ENCODE measurements around the gene ULBP1.
"Not testable (repeated sequence)": the region's sequence is repeated elsewhere in the genome, so short reads cannot be mapped to it uniquely, and the experiment has no call there.

The ULBP1 gene

GRCh38 chr6:149995235-149995750 is 31.6 kb downstream of the ULBP1 start:
- no peak for DNase-seq (ENCODE audit: low read depth, low spot score)
- H3K4me3 ChIP-seq (ENCODE audit: low read length), result no peak overlapping the region

GRCh38 chr6:149995971-149996370 is 32.2 kb downstream of the ULBP1 start:
- H3K4me3 ChIP-seq (ENCODE audit: low read length), result no peak overlapping the region
- no peak for DNase-seq (ENCODE audit: low read depth, low spot score)

GRCh38 chr6:149999636-150000035 is 35.9 kb downstream of the ULBP1 start:
- no peak overlapping the region for H3K4me3 ChIP-seq (ENCODE audit: low read length)
- no peak for DNase-seq (ENCODE audit: low read depth, low spot score)

GRCh38 chr6:150001295-150002008 is 37.7 kb downstream of the ULBP1 start:
- DNase-seq (ENCODE audit: low read depth, low spot score), result no peak
- H3K4me3 ChIP-seq (ENCODE audit: low read length), result no peak overlapping the region

- DNase-seq (ENCODE audit: low read depth, low spot score), result no peak
- H3K4me3 ChIP-seq (ENCODE audit: low read length), result no peak overlapping the region
Measured at GRCh38 chr6:150002710-150003109, 39.0 kb downstream of the ULBP1 start.

GRCh38 chr6:150003599-150003998 is 39.9 kb downstream of the ULBP1 start:
- not testable (repeated sequence) for DNase-seq (ENCODE audit: low read depth, low spot score); H3K4me3 ChIP-seq (ENCODE audit: low read length)

GRCh38 chr6:150004101-150004782 is 40.5 kb downstream of the ULBP1 start:
- peak; percentile 57 for DNase-seq (ENCODE audit: low read depth, low spot score)
- H3K4me3 ChIP-seq (ENCODE audit: low read length), result peak overlapping the region; percentile 80

- H3K4me3 ChIP-seq (ENCODE audit: low read length), result peak overlapping the region; percentile 80
- DNase-seq (ENCODE audit: low read depth, low spot score), result peak; percentile 89
Measured at GRCh38 chr6:150004783-150005717, 41.3 kb downstream of the ULBP1 start.

- peak overlapping the region; percentile 80 for H3K4me3 ChIP-seq (ENCODE audit: low read length)
- no peak for DNase-seq (ENCODE audit: low read depth, low spot score)
Measured at GRCh38 chr6:150005761-150006651, 42.3 kb downstream of the ULBP1 start.

GRCh38 chr6:150006961-150007464 is 43.3 kb downstream of the ULBP1 start:
- no peak overlapping the region for H3K4me3 ChIP-seq (ENCODE audit: low read length)
- DNase-seq (ENCODE audit: low read depth, low spot score), result peak; percentile 75

GRCh38 chr6:150008588-150008987 is 44.8 kb downstream of the ULBP1 start:
- DNase-seq (ENCODE audit: low read depth, low spot score), result no peak
- no peak overlapping the region for H3K4me3 ChIP-seq (ENCODE audit: low read length)

- DNase-seq (ENCODE audit: low read depth, low spot score); H3K4me3 ChIP-seq (ENCODE audit: low read length): not testable (repeated sequence)
Measured at GRCh38 chr6:150012846-150013784, 49.4 kb downstream of the ULBP1 start.

- DNase-seq (ENCODE audit: low read depth, low spot score); H3K4me3 ChIP-seq (ENCODE audit: low read length): not testable (repeated sequence)
Measured at GRCh38 chr6:150013785-150014622, 50.3 kb downstream of the ULBP1 start.

GRCh38 chr6:150014623-150015280 is 51.0 kb downstream of the ULBP1 start:
- DNase-seq (ENCODE audit: low read depth, low spot score); H3K4me3 ChIP-seq (ENCODE audit: low read length): not testable (repeated sequence)

GRCh38 chr6:150015281-150016001 is 51.7 kb downstream of the ULBP1 start:
- not testable (repeated sequence) for H3K4me3 ChIP-seq (ENCODE audit: low read length); DNase-seq (ENCODE audit: low read depth, low spot score)

Data from Jurkat, Clone E6-1 (cell line).